ENCODE measurements around the gene SAA2.

- TF ChIP-seq ESRRA (IDR thresholded peaks at IDR 0.05; ENCODE audit: low read length) (no peak), FOXM1 (IDR thresholded peaks at IDR 0.05; ENCODE audit: low read depth, low read length) (no peak), SMAD5 (IDR thresholded peaks at IDR 0.05; ENCODE audit: low read depth) (no peak), CTCF (IDR thresholded peaks at IDR 0.05 in 2 of 3, conservative IDR thresholded peaks at IDR 0.05 in 1 of 3; ENCODE audit: control insufficient read depth in 2 of 3, extremely low read depth in 1 of 3, insufficient read depth in 1 of 3, low read depth in 3 of 3, low read length in 3 of 3) (no peak)
Observed at GRCh38 chr11:18204220-18204619, 44.2 kb downstream of the SAA2 start.
